ENCODE data around the gene CCDC178.
"Not testable (repeated sequence)": the region's sequence is repeated elsewhere in the genome, so short reads cannot be mapped to it uniquely, and the experiment has no call there.

Gene CCDC178

DNA sequence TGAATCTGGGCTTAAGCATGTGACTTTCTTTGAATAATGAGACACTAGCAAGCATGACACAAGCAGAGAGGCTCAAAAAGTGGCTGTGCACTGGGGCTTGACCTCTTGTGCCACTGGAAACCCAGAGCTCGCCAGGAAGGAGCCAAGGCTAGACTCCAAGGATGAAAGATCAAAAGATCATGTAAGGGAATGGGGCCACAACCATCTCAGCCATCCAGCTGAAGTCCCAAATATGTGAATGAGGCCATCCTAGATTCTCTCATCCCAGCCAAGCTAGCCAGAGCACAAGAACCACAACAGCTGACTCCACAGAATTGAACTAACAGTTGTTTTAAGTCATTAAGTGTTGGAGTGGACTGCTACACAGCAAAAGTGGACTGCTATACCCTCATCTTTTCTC, 288.1 kb downstream of the CCDC178 start:
- no peak for TF ChIP-seq EZH2phosphoT487 (conservative IDR thresholded peaks at IDR 0.05; ENCODE audit: low read length)
- TF ChIP-seq, protein P1, sequence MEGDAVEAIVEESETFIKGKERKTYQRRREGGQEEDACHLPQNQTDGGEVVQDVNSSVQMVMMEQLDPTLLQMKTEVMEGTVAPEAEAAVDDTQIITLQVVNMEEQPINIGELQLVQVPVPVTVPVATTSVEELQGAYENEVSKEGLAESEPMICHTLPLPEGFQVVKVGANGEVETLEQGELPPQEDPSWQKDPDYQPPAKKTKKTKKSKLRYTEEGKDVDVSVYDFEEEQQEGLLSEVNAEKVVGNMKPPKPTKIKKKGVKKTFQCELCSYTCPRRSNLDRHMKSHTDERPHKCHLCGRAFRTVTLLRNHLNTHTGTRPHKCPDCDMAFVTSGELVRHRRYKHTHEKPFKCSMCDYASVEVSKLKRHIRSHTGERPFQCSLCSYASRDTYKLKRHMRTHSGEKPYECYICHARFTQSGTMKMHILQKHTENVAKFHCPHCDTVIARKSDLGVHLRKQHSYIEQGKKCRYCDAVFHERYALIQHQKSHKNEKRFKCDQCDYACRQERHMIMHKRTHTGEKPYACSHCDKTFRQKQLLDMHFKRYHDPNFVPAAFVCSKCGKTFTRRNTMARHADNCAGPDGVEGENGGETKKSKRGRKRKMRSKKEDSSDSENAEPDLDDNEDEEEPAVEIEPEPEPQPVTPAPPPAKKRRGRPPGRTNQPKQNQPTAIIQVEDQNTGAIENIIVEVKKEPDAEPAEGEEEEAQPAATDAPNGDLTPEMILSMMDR (IDR thresholded peaks at IDR 0.05; ENCODE audit: insufficient read depth, low read length, poor library complexity, severe bottlenecking): no peak
- Histone ChIP-seq H3K4me2 (ENCODE audit: low read depth, low read length, poor library complexity, severe bottlenecking) (no peak overlapping the region), H4K20me1 (ENCODE audit: low read depth, low read length) (0 out of 2 replicates have a peak, but pooled peaks cover 5% of the 10 kb centered on the region), H3K27ac (ENCODE audit: low read depth, low read length) (no peak overlapping the region), H3F3A (ENCODE audit: insufficient read depth) (no peaks in the 10 kb centered on the region), H2AFZ (ENCODE audit: low read depth, low read length, severe bottlenecking) (no peak overlapping the region), H3K9ac (ENCODE audit: low read length) (no peak overlapping the region), H3K9me2 (replicated peaks; ENCODE audit: insufficient read depth, low read length) (no peaks in the 10 kb centered on the region), H3K27me3 (ENCODE audit: low read length) (no peaks in the 10 kb centered on the region), H3K36me3 (ENCODE audit: low read length) (no peaks in the 10 kb centered on the region), H3K4me3 (ENCODE audit: insufficient read depth, low read length, poor library complexity, severe bottlenecking) (no peak overlapping the region), H3K9me3 (ENCODE audit: insufficient read depth, low read length) (no peaks in the 10 kb centered on the region), H3K79me2 (ENCODE audit: insufficient read depth, low read length) (no peaks in the 10 kb centered on the region)

DNA sequence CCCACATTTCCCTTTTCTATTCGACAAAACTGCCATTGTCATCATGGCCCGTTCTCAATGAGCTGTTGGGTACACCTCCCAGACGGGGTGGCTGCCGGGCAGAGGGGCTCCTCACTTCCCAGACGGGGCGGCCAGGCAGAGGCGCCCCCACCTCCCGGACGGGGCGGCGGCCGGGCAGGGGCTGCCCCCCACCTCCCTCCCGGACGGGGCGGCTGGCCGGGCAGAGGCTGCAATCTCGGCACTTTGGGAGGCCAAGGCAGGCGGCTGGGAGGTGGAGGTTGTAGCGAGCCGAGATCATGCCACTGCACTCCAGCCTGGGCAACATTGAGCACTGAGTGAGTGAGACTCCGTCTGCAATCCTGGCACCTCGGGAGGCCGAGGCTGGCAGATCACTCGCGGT, 292.7 kb downstream of the CCDC178 start:
- not testable (repeated sequence) for H3K36me3 ChIP-seq (ENCODE audit: low read length); H3K4me2 ChIP-seq (ENCODE audit: low read depth, low read length, poor library complexity, severe bottlenecking); H3K27ac ChIP-seq (ENCODE audit: low read depth, low read length); H3K4me3 ChIP-seq (ENCODE audit: insufficient read depth, low read length, poor library complexity, severe bottlenecking); H3K27me3 ChIP-seq (ENCODE audit: low read length); H3K79me2 ChIP-seq (ENCODE audit: insufficient read depth, low read length); H3F3A ChIP-seq (ENCODE audit: insufficient read depth); H2AFZ ChIP-seq (ENCODE audit: low read depth, low read length, severe bottlenecking); H4K20me1 ChIP-seq (ENCODE audit: low read depth, low read length); H3K9ac ChIP-seq (ENCODE audit: low read length); H3K9me3 ChIP-seq (ENCODE audit: insufficient read depth, low read length); H3K9me2 ChIP-seq (replicated peaks; ENCODE audit: insufficient read depth, low read length)

DNA sequence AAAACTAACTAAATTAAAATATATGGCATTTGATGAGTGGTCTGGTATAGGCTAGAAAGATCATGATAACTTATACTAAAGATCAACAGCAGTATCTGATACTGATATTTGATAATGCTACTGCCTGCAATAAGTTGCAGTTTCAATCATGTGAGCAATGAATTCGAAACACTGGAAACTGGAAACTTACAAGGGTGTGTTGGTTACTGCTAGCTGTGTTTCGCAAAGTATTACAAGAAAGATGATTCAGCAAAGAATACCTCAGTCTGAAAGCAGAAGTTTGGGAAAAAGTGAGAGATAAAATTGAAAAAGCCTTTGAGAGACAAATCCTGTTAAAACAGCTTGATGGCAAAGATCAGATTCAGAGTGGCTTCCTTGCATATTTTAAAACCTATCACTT, 294.5 kb downstream of the CCDC178 start:
- no peak for TF ChIP-seq EZH2phosphoT487 (conservative IDR thresholded peaks at IDR 0.05; ENCODE audit: low read length)
- TF ChIP-seq, protein P1 (IDR thresholded peaks at IDR 0.05; ENCODE audit: insufficient read depth, low read length, poor library complexity, severe bottlenecking): no peak
- no peak overlapping the region for H3K27ac ChIP-seq (ENCODE audit: low read depth, low read length)
- H4K20me1 ChIP-seq (ENCODE audit: low read depth, low read length): no peaks in the 10 kb centered on the region
- no peaks in the 10 kb centered on the region for H3K9me2 ChIP-seq (replicated peaks; ENCODE audit: insufficient read depth, low read length)
- H3K4me2 ChIP-seq (ENCODE audit: low read depth, low read length, poor library complexity, severe bottlenecking): no peak overlapping the region
- no peaks in the 10 kb centered on the region for H3K9me3 ChIP-seq (ENCODE audit: insufficient read depth, low read length)
- H3K36me3 ChIP-seq (ENCODE audit: low read length): no peaks in the 10 kb centered on the region
- H2AFZ ChIP-seq (ENCODE audit: low read depth, low read length, severe bottlenecking): no peak overlapping the region
- H3K4me3 ChIP-seq (ENCODE audit: insufficient read depth, low read length, poor library complexity, severe bottlenecking): no peak overlapping the region
- no peaks in the 10 kb centered on the region for H3K27me3 ChIP-seq (ENCODE audit: low read length)
- H3F3A ChIP-seq (ENCODE audit: insufficient read depth): no peaks in the 10 kb centered on the region
- no peaks in the 10 kb centered on the region for H3K79me2 ChIP-seq (ENCODE audit: insufficient read depth, low read length)
- H3K9ac ChIP-seq (ENCODE audit: low read length): no peak overlapping the region

DNA sequence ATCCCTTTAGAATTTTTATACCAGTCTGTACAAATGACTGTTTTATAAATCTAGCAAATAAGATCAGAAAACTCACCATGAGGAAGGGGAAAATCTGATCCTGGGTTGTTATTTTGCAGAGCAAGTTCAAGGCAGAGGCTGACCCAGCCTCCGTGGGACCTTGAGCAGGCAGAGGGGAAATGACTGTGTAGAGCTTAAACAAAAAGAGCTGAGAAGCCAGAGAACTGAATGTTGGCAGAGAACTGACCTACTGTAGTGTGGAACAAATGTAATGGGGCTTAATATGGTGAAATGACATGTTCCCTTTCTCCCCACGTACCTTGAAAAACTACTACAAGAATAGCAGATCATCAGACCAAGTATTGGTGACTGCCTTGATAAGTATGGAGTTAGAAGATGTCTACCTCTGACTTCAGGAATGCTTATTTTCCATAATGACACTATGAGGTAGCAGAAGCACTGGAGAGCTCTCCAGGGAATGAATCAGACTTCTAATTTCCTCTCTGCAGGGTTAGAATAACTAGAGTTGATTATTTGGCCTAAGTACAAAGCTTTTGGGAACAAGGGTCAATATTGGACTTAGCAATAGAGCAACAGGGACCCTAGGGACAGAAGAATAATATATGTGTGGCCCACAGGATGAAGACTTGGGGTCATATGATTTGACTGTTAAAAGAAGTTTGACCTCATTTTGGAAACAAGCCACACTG, 304.4 kb downstream of the CCDC178 start:
- no peaks in the 10 kb centered on the region for H3F3A ChIP-seq (ENCODE audit: insufficient read depth)
- no peak overlapping the region for H3K4me2 ChIP-seq (ENCODE audit: low read depth, low read length, poor library complexity, severe bottlenecking)
- no peaks in the 10 kb centered on the region for H3K9me3 ChIP-seq (ENCODE audit: insufficient read depth, low read length)
- no peaks in the 10 kb centered on the region for H3K27me3 ChIP-seq (ENCODE audit: low read length)
- H4K20me1 ChIP-seq (ENCODE audit: low read depth, low read length): peaks cover under 1% of the 10 kb centered on the region; the same call in 1 of the 2 replicates
- no peaks in the 10 kb centered on the region for H3K79me2 ChIP-seq (ENCODE audit: insufficient read depth, low read length)
- no peaks in the 10 kb centered on the region for H3K36me3 ChIP-seq (ENCODE audit: low read length)
- TF ChIP-seq, protein P1 (IDR thresholded peaks at IDR 0.05; ENCODE audit: insufficient read depth, low read length, poor library complexity, severe bottlenecking): no peak
- no peak for TF ChIP-seq EZH2phosphoT487 (conservative IDR thresholded peaks at IDR 0.05; ENCODE audit: low read length)
- no peak overlapping the region for H3K27ac ChIP-seq (ENCODE audit: low read depth, low read length)
- H3K4me3 ChIP-seq (ENCODE audit: insufficient read depth, low read length, poor library complexity, severe bottlenecking): no peak overlapping the region
- H3K9ac ChIP-seq (ENCODE audit: low read length): no peak overlapping the region
- no peaks in the 10 kb centered on the region for H3K9me2 ChIP-seq (replicated peaks; ENCODE audit: insufficient read depth, low read length)
- no peak overlapping the region for H2AFZ ChIP-seq (ENCODE audit: low read depth, low read length, severe bottlenecking)

All from SU-DHL-6 (cell line).